ENCODE results near the gene YPEL5. TPM values are rescaled to one million over a fixed set of nuclear protein-coding genes. Genes with fewer than 3 reads are reported as not detected.
"Not testable (repeated sequence)": the region's sequence is repeated elsewhere in the genome, so short reads cannot be mapped to it uniquely, and the experiment has no call there.

The YPEL5 gene
- total RNA-seq = 100 to 1,000 TPM in 2 of 5 donors, 10 to 100 TPM in 3; 17.7 to 192 (median 72.4) TPM
- polyA plus RNA-seq = 100 to 1,000 TPM in 1 of 3 donors, 10 to 100 TPM in 2; 53.6 to 103 (median 63.4) TPM
- long read RNA-seq, donor 1, transcript YPEL5-201 (3 exons, 2,182 nt) = major isoform, 18 of 21 reads
- long read RNA-seq, donor 1, partial matches to known transcripts = 0 of 21 reads
- long read RNA-seq, donor 1, other reads (novel, unspliced or antisense) = 0 of 21 reads
- long read RNA-seq, donor 2, transcript YPEL5-201 (3 exons, 2,182 nt) = major isoform, 24 of 25 reads
- long read RNA-seq, donor 2, partial matches to known transcripts = 0 of 25 reads
- long read RNA-seq, donor 2, other reads (novel, unspliced or antisense) = 0 of 25 reads
- long read RNA-seq, donor 3, transcript YPEL5-201 (3 exons, 2,182 nt) = major isoform, 12 of 13 reads
- long read RNA-seq, donor 3, partial matches to known transcripts = 0 of 13 reads
- long read RNA-seq, donor 3, other reads (novel, unspliced or antisense) = 0 of 13 reads
- long read RNA-seq, donor 4, transcript YPEL5-201 (3 exons, 2,182 nt) = major isoform, 6 of 6 reads
- long read RNA-seq, donor 4, partial matches to known transcripts = 0 of 6 reads
- long read RNA-seq, donor 4, other reads (novel, unspliced or antisense) = 0 of 6 reads
- long read RNA-seq, donor 5, transcript YPEL5-201 (3 exons, 2,182 nt) = major isoform, 17 of 19 reads
- long read RNA-seq, donor 5, partial matches to known transcripts = 0 of 19 reads
- long read RNA-seq, donor 5, other reads (novel, unspliced or antisense) = 0 of 19 reads
- long read RNA-seq, donor 6 = 0 reads
- long read RNA-seq, donor 7, transcript YPEL5-201 (3 exons, 2,182 nt) = major isoform, 24 of 26 reads
- long read RNA-seq, donor 7, partial matches to known transcripts = 0 of 26 reads
- long read RNA-seq, donor 7, other reads (novel, unspliced or antisense) = 0 of 26 reads
- long read RNA-seq, donor 8, transcript YPEL5-201 (3 exons, 2,182 nt) = major isoform, 19 of 21 reads
- long read RNA-seq, donor 8, partial matches to known transcripts = 0 of 21 reads
- long read RNA-seq, donor 8, other reads (novel, unspliced or antisense) = 0 of 21 reads
- long read RNA-seq, donor 9, transcript YPEL5-201 (3 exons, 2,182 nt) = major isoform, 17 of 21 reads
- long read RNA-seq, donor 9, partial matches to known transcripts = 0 of 21 reads
- long read RNA-seq, donor 9, other reads (novel, unspliced or antisense) = 0 of 21 reads
- long read RNA-seq, donor 10, transcript YPEL5-201 (3 exons, 2,182 nt) = major isoform, 7 of 8 reads
- long read RNA-seq, donor 10, partial matches to known transcripts = 0 of 8 reads
- long read RNA-seq, donor 10, other reads (novel, unspliced or antisense) = 0 of 8 reads

GRCh38 chr2:30146337-30147195 lies at the start of gene YPEL5:
YPEL5 (plus strand) TSS chr2:30147007; CDS start chr2:30156652, 9,645 bp downstream.
- 0 to 1% (median 1%) methylated on average over 35 to 63 of the region's 63 CpGs for WGBS, 5 donors
- peak; percentile 99 to 100 for DNase-seq
- H3K4me3 ChIP-seq = peak within 1 kb of the TSS; percentile 79 to 97 (median 89)
- intact Hi-C loops (cut with DNase I; ENCODE audit: low total_unique reads) = no loop called here
- peak within 1 kb of the TSS; percentile 93 to 100 (median 99) for H3K27ac ChIP-seq
- peaks cover 0 to 13% (median 9%) of the 10 kb centered on the region in 4 donors for H3K36me3 ChIP-seq
- TF ChIP-seq POLR2AphosphoS5 (IDR thresholded peaks at IDR 0.05) (peak; percentile 88 to 94 (median 89)), POLR2A (IDR thresholded peaks at IDR 0.05) (peak in 2 of 4 donors; percentile 73 to 85), EP300 (IDR thresholded peaks at IDR 0.05) (no peak), CTCF (IDR thresholded peaks at IDR 0.05) (no peak)
- no peaks in the 10 kb centered on the region for H3K27me3 ChIP-seq
- H3K4me1 ChIP-seq = peaks cover 29 to 47% (median 44%) of the 10 kb centered on the region in 4 donors
- no peaks in the 10 kb centered on the region for H3K9me3 ChIP-seq

- H3K27me3 ChIP-seq = peaks cover 0 to 31% (median 12%) of the 10 kb centered on the region in 3 donors
- TF ChIP-seq POLR2A (IDR thresholded peaks at IDR 0.05) = no peak
- TF ChIP-seq EP300 (IDR thresholded peaks at IDR 0.05) = no peak
- no peak for TF ChIP-seq CTCF (IDR thresholded peaks at IDR 0.05)
- no peak for TF ChIP-seq POLR2AphosphoS5 (IDR thresholded peaks at IDR 0.05)
- no peak overlapping the region for H3K27ac ChIP-seq
- 58 to 73% (median 71%) methylated on average over 10 of the region's 10 CpGs for WGBS, 5 donors
- no peaks in the 10 kb centered on the region for H3K9me3 ChIP-seq
- no peak for DNase-seq
- H3K4me1 ChIP-seq = no peaks in the 10 kb centered on the region
- no peaks in the 10 kb centered on the region for H3K36me3 ChIP-seq
- intact Hi-C loops (cut with DNase I; ENCODE audit: low total_unique reads) = no loop called here
- no peak overlapping the region for H3K4me3 ChIP-seq
Observed at GRCh38 chr2:30098266-30099005, 48.4 kb upstream of the YPEL5 start.

- H3K9me3 ChIP-seq; H3K4me3 ChIP-seq; H3K27ac ChIP-seq; intact Hi-C loops (cut with DNase I; ENCODE audit: low total_unique reads); H3K36me3 ChIP-seq; H3K4me1 ChIP-seq; DNase-seq: not testable (repeated sequence)
- WGBS, 5 donors = 56 to 84% (median 80%) methylated on average over 1 of the region's 1 CpG
- H3K27me3 ChIP-seq = peaks cover 0 to 28% (median 12%) of the 10 kb centered on the region in 3 donors
Observed at GRCh38 chr2:30099366-30099765, 47.4 kb upstream of the YPEL5 start.

GRCh38 chr2:30100691-30101090 lies 46.1 kb upstream of the YPEL5 start:
- WGBS, 5 donors = 79 to 87% (median 81%) methylated on average over 3 of the region's 3 CpGs
- DNase-seq; intact Hi-C loops (cut with DNase I; ENCODE audit: low total_unique reads); H3K4me1 ChIP-seq; H3K9me3 ChIP-seq; H3K36me3 ChIP-seq; H3K27ac ChIP-seq; H3K4me3 ChIP-seq: not testable (repeated sequence)
- H3K27me3 ChIP-seq = peaks cover 0 to 28% (median 12%) of the 10 kb centered on the region in 3 donors
